NCI-H446 (cell line): ENCODE data around the gene NBPF1.
"Not testable (repeated sequence)": the region's sequence is repeated elsewhere in the genome, so short reads cannot be mapped to it uniquely, and the experiment has no call there.

ENCODE experiments used
- DNase-seq, 2 experiments: peaks; one replicate each; lab custom pipeline; 2025; lab: John Stamatoyannopoulos, UW

NBPF1 gene

GRCh38 chr1:16641159-16641975 is 28.0 kb upstream of the NBPF1 start:
- DNase-seq = not testable (repeated sequence)

GRCh38 chr1:16639091-16640031 is 26.0 kb upstream of the NBPF1 start:
- not testable (repeated sequence) for DNase-seq

- DNase-seq = not testable (repeated sequence)
Observed at GRCh38 chr1:16637941-16638778, 24.8 kb upstream of the NBPF1 start.

GRCh38 chr1:16636551-16637195 is 23.3 kb upstream of the NBPF1 start:
- DNase-seq = not testable (repeated sequence)

- DNase-seq = not testable (repeated sequence)
Observed at GRCh38 chr1:16635959-16636358, 22.6 kb upstream of the NBPF1 start.

GRCh38 chr1:16633540-16634282 is 20.3 kb upstream of the NBPF1 start:
- not testable (repeated sequence) for DNase-seq

GRCh38 chr1:16632044-16632850 is 18.9 kb upstream of the NBPF1 start:
- not testable (repeated sequence) for DNase-seq

- no peak for DNase-seq
Observed at GRCh38 chr1:16631248-16632043, 18.1 kb upstream of the NBPF1 start.

GRCh38 chr1:16630661-16631247 is 17.4 kb upstream of the NBPF1 start:
- DNase-seq = no peak

- DNase-seq = not testable (repeated sequence)
Observed at GRCh38 chr1:16629916-16630530, 16.7 kb upstream of the NBPF1 start.

- DNase-seq = no peak
Observed at GRCh38 chr1:16628361-16629111, 15.2 kb upstream of the NBPF1 start.

GRCh38 chr1:16626409-16626983 is 13.1 kb upstream of the NBPF1 start:
- DNase-seq = not testable (repeated sequence)

- DNase-seq = no peak
Observed at GRCh38 chr1:16625497-16626408, 12.4 kb upstream of the NBPF1 start.

GRCh38 chr1:16623812-16624719 is 10.7 kb upstream of the NBPF1 start:
- DNase-seq = peak; percentile 88 to 97

- DNase-seq = peak; percentile 93 to 96
Observed at GRCh38 chr1:16623337-16623736, 10.0 kb upstream of the NBPF1 start.
